NOMO-1 treated with DMSO at 0.1 percent for 48 hours (cell line): Measurements from ENCODE around the gene ARHGAP30.
"Not testable (repeated sequence)": the region's sequence is repeated elsewhere in the genome, so short reads cannot be mapped to it uniquely, and the experiment has no call there.

Experiments used
- DNase-seq: peaks from one replicate; lab custom pipeline; 2025; ENCODE audit not compliant: unreplicated experiment; lab: John Stamatoyannopoulos, UW

Gene ARHGAP30

GRCh38 chr1:161069731-161070270, at the start of gene ARHGAP30:
Gene ARHGAP30 (minus strand): TSS chr1:161069891. CDS start chr1:161069624, 267 bp downstream.
- peak; percentile 96 for DNase-seq

- DNase-seq = peak; percentile 76
These were observed 48.3 kb upstream of the ARHGAP30 start, which contains the start of the genes NIT1 and PFDN2 for GRCh38 chr1:161117759-161118581. Gene NIT1 (plus strand): TSS chr1:161118105. CDS start chr1:161118177, 72 bp downstream. Gene PFDN2 (minus strand): TSS chr1:161118037. CDS start chr1:161118026, 11 bp downstream.

- not testable (repeated sequence) for DNase-seq
These were observed 46.3 kb upstream of the ARHGAP30 start for GRCh38 chr1:161115961-161116360.

- DNase-seq = peak; percentile 16
These were observed 45.5 kb upstream of the ARHGAP30 start for GRCh38 chr1:161115132-161115711.

GRCh38 chr1:161114556-161114955, 44.9 kb upstream of the ARHGAP30 start:
- DNase-seq = no peak

GRCh38 chr1:161113915-161114314, 44.2 kb upstream of the ARHGAP30 start:
- no peak for DNase-seq

- DNase-seq = peak; percentile 73
These were observed 41.8 kb upstream of the ARHGAP30 start for GRCh38 chr1:161111527-161111926.

- DNase-seq = no peak
These were observed 41.4 kb upstream of the ARHGAP30 start for GRCh38 chr1:161111117-161111516.

- no peak for DNase-seq
These were observed 36.7 kb upstream of the ARHGAP30 start for GRCh38 chr1:161106431-161106830.

- DNase-seq = no peak
These were observed 30.9 kb upstream of the ARHGAP30 start for GRCh38 chr1:161100556-161100955.

- DNase-seq = no peak
These were observed 29.6 kb upstream of the ARHGAP30 start for GRCh38 chr1:161099090-161099802.

GRCh38 chr1:161098210-161099068, 28.7 kb upstream of the ARHGAP30 start, which contains the start of gene KLHDC9:
Gene KLHDC9 (plus strand): TSS chr1:161098361. CDS start chr1:161098536, 175 bp downstream.
- DNase-seq = no peak

- DNase-seq = no peak
These were observed 26.8 kb upstream of the ARHGAP30 start for GRCh38 chr1:161096530-161096929.

- DNase-seq = no peak
These were observed 26.3 kb upstream of the ARHGAP30 start for GRCh38 chr1:161096015-161096414.

- no peak for DNase-seq
These were observed 25.5 kb upstream of the ARHGAP30 start for GRCh38 chr1:161095230-161095629.

GRCh38 chr1:161094481-161094880, 24.8 kb upstream of the ARHGAP30 start:
- no peak for DNase-seq

- no peak for DNase-seq
These were observed 22.9 kb upstream of the ARHGAP30 start for GRCh38 chr1:161092621-161093028.

GRCh38 chr1:161091796-161092507, 22.3 kb upstream of the ARHGAP30 start:
- no peak for DNase-seq

GRCh38 chr1:161091093-161091492, 21.4 kb upstream of the ARHGAP30 start:
- DNase-seq = no peak

- DNase-seq = no peak
These were observed 20.9 kb upstream of the ARHGAP30 start for GRCh38 chr1:161090617-161091016.
